Stimulated activated naive CD8-positive, alpha-beta T cell treated with anti-CD3 and anti-CD28 coated beads, Interleukin-15, Interleukin-2, amounts not matched to agents 100 U/mL and 50 U/mL, for 24 hours (primary cell): ENCODE results near the gene GBX1.

ENCODE experiments used
- ATAC-seq: fragments of 150-1000 bp; cut with Tn5 transposase; one replicate; pipeline ENCODE4 v1.10.0; 2021
- DNase-seq: peaks from one replicate; pipeline ENCODE4 v3.0.0; 2021

GBX1 gene

GRCh38 chr7:151193203-151193978 is 25.9 kb upstream of the GBX1 start:
- DNase-seq (no peak), ATAC-seq (no peak)

- DNase-seq (no peak), ATAC-seq (no peak)
Measured at GRCh38 chr7:151192002-151192539, 24.6 kb upstream of the GBX1 start.

- DNase-seq: no peak
- ATAC-seq: no peak
Measured at GRCh38 chr7:151191544-151191943, 24.1 kb upstream of the GBX1 start.

GRCh38 chr7:151189038-151189437 is 21.5 kb upstream of the GBX1 start:
- ATAC-seq: no peak
- DNase-seq: no peak

GRCh38 chr7:151188252-151188542 is 20.7 kb upstream of the GBX1 start:
- no peak for DNase-seq
- no peak for ATAC-seq

GRCh38 chr7:151187409-151188251 is 20.1 kb upstream of the GBX1 start:
- DNase-seq (no peak), ATAC-seq (no peak)

- ATAC-seq: no peak
- DNase-seq: no peak
Measured at GRCh38 chr7:151186640-151187408, 19.3 kb upstream of the GBX1 start, which contains the start of gene ASB10. ASB10 (minus strand) TSS chr7:151187250; CDS start chr7:151187130, 120 bp downstream.

- DNase-seq (no peak), ATAC-seq (no peak)
Measured at GRCh38 chr7:151185762-151186639, 18.5 kb upstream of the GBX1 start.

GRCh38 chr7:151181011-151181431 is 13.5 kb upstream of the GBX1 start:
- DNase-seq (no peak), ATAC-seq (peak; percentile 16)

GRCh38 chr7:151179946-151180345 is 12.5 kb upstream of the GBX1 start:
- ATAC-seq (peak; percentile 24), DNase-seq (no peak)

GRCh38 chr7:151179287-151179860 is 11.9 kb upstream of the GBX1 start:
- ATAC-seq: no peak

GRCh38 chr7:151178831-151179230 is 11.3 kb upstream of the GBX1 start:
- ATAC-seq (no peak), DNase-seq (no peak)

More at GRCh38 chr7:151179287-151179860, 11.9 kb upstream of the GBX1 start:
- DNase-seq: no peak

GRCh38 chr7:151178236-151178635 is 10.7 kb upstream of the GBX1 start:
- DNase-seq (no peak), ATAC-seq (no peak)

- ATAC-seq (no peak), DNase-seq (no peak)
Measured at GRCh38 chr7:151177310-151177709, 9.8 kb upstream of the GBX1 start.

GRCh38 chr7:151176401-151176800 is 8.9 kb upstream of the GBX1 start:
- DNase-seq (no peak), ATAC-seq (no peak)

- DNase-seq (no peak), ATAC-seq (no peak)
Measured at GRCh38 chr7:151175793-151176311, 8.4 kb upstream of the GBX1 start.

GRCh38 chr7:151175047-151175792 is 7.7 kb upstream of the GBX1 start:
- no peak for DNase-seq
- ATAC-seq: no peak

- ATAC-seq: no peak
Measured at GRCh38 chr7:151174246-151175046, 7.0 kb upstream of the GBX1 start.

More at GRCh38 chr7:151174246-151175046, 7.0 kb upstream of the GBX1 start:
- peak; percentile 21 for DNase-seq
